ENCODE results near the gene SAMD10. TPM values are rescaled to one million over a fixed set of nuclear protein-coding genes. Genes with fewer than 3 reads are reported as not detected.

The SAMD10 gene
- total RNA-seq, 6 donors from 2014 or later = 2.6 to 7.2 (median 4.7) TPM

GRCh38 chr20:64006902-64007301 lies 27.5 kb upstream of the SAMD10 start:
- no peak for ATAC-seq (ENCODE audit: low FRiP score in 2 of 2)
- H3K4me3 ChIP-seq = no peak overlapping the region

GRCh38 chr20:64006490-64006889 lies 27.0 kb upstream of the SAMD10 start:
- Histone ChIP-seq H3K4me3 (no peak overlapping the region), H3K4me1 (peaks cover 0 to 12% (median 7%) of the 10 kb centered on the region in 4 donors), H3K27ac (no peak overlapping the region), H3K27me3 (no peaks in the 10 kb centered on the region), H3K9me3 (no peaks in the 10 kb centered on the region), H3K36me3 (peaks cover 27 to 95% (median 68%) of the 10 kb centered on the region in 4 donors)
- DNase-seq = no peak
- no peak for ATAC-seq (ENCODE audit: low FRiP score in 2 of 2)
- TF ChIP-seq POLR2A (IDR thresholded peaks at IDR 0.05) (no peak), EP300 (IDR thresholded peaks at IDR 0.05) (no peak), POLR2AphosphoS5 (IDR thresholded peaks at IDR 0.05) (no peak)
- TF ChIP-seq, protein P1, sequence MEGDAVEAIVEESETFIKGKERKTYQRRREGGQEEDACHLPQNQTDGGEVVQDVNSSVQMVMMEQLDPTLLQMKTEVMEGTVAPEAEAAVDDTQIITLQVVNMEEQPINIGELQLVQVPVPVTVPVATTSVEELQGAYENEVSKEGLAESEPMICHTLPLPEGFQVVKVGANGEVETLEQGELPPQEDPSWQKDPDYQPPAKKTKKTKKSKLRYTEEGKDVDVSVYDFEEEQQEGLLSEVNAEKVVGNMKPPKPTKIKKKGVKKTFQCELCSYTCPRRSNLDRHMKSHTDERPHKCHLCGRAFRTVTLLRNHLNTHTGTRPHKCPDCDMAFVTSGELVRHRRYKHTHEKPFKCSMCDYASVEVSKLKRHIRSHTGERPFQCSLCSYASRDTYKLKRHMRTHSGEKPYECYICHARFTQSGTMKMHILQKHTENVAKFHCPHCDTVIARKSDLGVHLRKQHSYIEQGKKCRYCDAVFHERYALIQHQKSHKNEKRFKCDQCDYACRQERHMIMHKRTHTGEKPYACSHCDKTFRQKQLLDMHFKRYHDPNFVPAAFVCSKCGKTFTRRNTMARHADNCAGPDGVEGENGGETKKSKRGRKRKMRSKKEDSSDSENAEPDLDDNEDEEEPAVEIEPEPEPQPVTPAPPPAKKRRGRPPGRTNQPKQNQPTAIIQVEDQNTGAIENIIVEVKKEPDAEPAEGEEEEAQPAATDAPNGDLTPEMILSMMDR (IDR thresholded peaks at IDR 0.05) = no peak
- 81 to 90% methylated on average over 9 to 10 of the region's 10 CpGs for WGBS, 2 donors

More at GRCh38 chr20:64006902-64007301, 27.5 kb upstream of the SAMD10 start:
- H3K9me3 ChIP-seq = no peaks in the 10 kb centered on the region
- no peaks in the 10 kb centered on the region for H3K27me3 ChIP-seq
- TF ChIP-seq POLR2AphosphoS5 (IDR thresholded peaks at IDR 0.05) = no peak
- TF ChIP-seq, protein P1 (IDR thresholded peaks at IDR 0.05) = no peak
- no peak for TF ChIP-seq EP300 (IDR thresholded peaks at IDR 0.05)
- no peak for TF ChIP-seq POLR2A (IDR thresholded peaks at IDR 0.05)
- H3K4me1 ChIP-seq = peaks cover 0 to 12% (median 7%) of the 10 kb centered on the region in 4 donors
- no peak overlapping the region for H3K27ac ChIP-seq
- DNase-seq = no peak
- 97 to 98% methylated on average over 3 of the region's 3 CpGs for WGBS, 2 donors
- H3K36me3 ChIP-seq = peaks cover 28 to 92% (median 65%) of the 10 kb centered on the region in 4 donors

GRCh38 chr20:64005394-64005793 lies 26.0 kb upstream of the SAMD10 start:
- TF ChIP-seq, protein P1 (IDR thresholded peaks at IDR 0.05) = no peak
- TF ChIP-seq EP300 (IDR thresholded peaks at IDR 0.05) (no peak), POLR2A (IDR thresholded peaks at IDR 0.05) (no peak), POLR2AphosphoS5 (IDR thresholded peaks at IDR 0.05) (no peak)
- no peak for ATAC-seq (ENCODE audit: low FRiP score in 2 of 2)
- Histone ChIP-seq H3K27me3 (no peaks in the 10 kb centered on the region), H3K9me3 (no peaks in the 10 kb centered on the region), H3K4me1 (peaks cover 0 to 12% (median 7%) of the 10 kb centered on the region in 4 donors), H3K27ac (no peak overlapping the region), H3K36me3 (peaks cover 22 to 95% (median 68%) of the 10 kb centered on the region in 4 donors), H3K4me3 (no peak overlapping the region)
- DNase-seq = no peak
- 74 to 80% methylated on average over 6 of the region's 6 CpGs for WGBS, 2 donors

- Histone ChIP-seq H3K9me3 (no peaks in the 10 kb centered on the region), H3K4me1 (peaks cover 0 to 12% (median 7%) of the 10 kb centered on the region in 4 donors), H3K27me3 (no peaks in the 10 kb centered on the region), H3K27ac (peak overlapping the region in 1 of 4 donors; percentile 3), H3K4me3 (no peak overlapping the region), H3K36me3 (peaks cover 25 to 95% (median 71%) of the 10 kb centered on the region in 4 donors)
- WGBS, 2 donors = 55 to 69% methylated on average over 7 of the region's 7 CpGs
- DNase-seq (no peak), ATAC-seq (ENCODE audit: low FRiP score in 2 of 2) (no peak)
- TF ChIP-seq EP300 (IDR thresholded peaks at IDR 0.05) (no peak), POLR2A (IDR thresholded peaks at IDR 0.05) (no peak), POLR2AphosphoS5 (IDR thresholded peaks at IDR 0.05) (no peak)
- TF ChIP-seq, protein P1 (IDR thresholded peaks at IDR 0.05) = no peak
These were observed 24.7 kb upstream of the SAMD10 start for GRCh38 chr20:64003960-64004725.
